Measurements from ENCODE around the gene C6orf141. TPM values are rescaled to one million over a fixed set of nuclear protein-coding genes. Genes with fewer than 3 reads are reported as not detected.

C6orf141 gene
- total RNA-seq, result not detected

DNA sequence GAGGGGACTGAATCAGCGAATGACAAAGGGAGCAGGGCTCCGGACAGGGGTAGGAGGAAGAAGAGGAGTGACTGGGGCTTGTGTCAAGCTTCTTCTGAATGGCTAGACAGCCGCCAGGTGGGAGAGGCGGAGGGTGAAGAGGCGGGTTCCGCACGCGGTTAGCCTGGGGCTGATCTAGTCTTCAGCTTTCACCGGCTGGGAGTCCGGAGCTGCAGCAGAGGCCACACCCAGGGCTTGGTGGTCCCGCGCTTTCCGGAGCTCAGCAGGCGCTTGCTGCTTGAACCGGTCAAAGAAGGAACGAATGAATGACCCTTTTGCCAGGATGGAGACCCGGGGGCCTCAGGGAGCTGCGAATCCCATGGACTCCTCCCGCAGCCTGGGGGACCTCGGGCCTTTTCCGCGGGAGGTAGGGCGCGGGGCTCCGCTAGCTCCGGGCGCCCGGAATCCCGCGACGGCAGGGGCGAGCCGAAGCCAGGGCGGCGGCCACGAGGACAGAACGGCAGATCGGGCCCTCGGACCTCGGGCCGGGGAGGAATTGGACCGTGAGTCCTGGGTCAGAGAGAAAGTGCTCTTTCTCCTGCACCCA is at the start of gene C6orf141:
C6orf141 (plus strand) TSS at position 177 of the 586 bp plus-strand sequence; CDS start at position 302, 125 bp downstream.
- Mint-ChIP-seq H3K36me3 (no peaks in the 10 kb centered on the region), H3K4me3 (peak within 1 kb of the TSS; percentile 63), H3K27ac (no peak within 1 kb of the TSS), H3K27me3 (peaks cover 12 to 16% of the 10 kb centered on the region in 2 donors), H3K4me1 (ENCODE audit: low read depth in 2 of 2) (peaks cover 14 to 15% of the 10 kb centered on the region in 2 donors), H3K9me3 (no peaks in the 10 kb centered on the region)
- DNase-seq (ENCODE audit: low spot score), result no peak
- ATAC-seq, result peak in 1 of 2 donors; percentile 61

DNA sequence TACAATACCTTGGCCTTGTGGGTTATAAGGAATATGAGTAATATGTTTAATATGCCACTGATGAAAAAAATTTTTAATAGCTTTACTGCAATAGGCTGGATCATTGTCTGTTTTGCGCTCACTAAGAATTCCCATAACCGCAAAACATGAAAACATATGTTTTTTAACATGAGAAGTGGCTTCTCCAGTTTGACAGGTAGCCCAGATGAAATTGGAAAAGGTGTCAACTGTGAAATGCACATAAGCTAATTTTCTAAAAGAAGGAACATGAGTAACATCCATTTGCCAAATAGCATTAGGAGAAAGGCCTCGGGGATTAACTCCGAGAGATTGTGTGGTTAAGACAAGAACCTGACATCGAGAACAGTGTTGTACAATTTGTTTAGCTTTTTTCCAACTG is 45.8 kb upstream of the C6orf141 start:
- Mint-ChIP-seq H3K4me1 (ENCODE audit: low read depth in 2 of 2) (no peaks in the 10 kb centered on the region), H3K4me3 (no peak overlapping the region), H3K36me3 (no peaks in the 10 kb centered on the region), H3K27me3 (peaks cover 14 to 19% of the 10 kb centered on the region in 2 donors), H3K9me3 (no peaks in the 10 kb centered on the region), H3K27ac (no peak overlapping the region)
- DNase-seq (ENCODE audit: low spot score), result no peak
- no peak for ATAC-seq

DNA sequence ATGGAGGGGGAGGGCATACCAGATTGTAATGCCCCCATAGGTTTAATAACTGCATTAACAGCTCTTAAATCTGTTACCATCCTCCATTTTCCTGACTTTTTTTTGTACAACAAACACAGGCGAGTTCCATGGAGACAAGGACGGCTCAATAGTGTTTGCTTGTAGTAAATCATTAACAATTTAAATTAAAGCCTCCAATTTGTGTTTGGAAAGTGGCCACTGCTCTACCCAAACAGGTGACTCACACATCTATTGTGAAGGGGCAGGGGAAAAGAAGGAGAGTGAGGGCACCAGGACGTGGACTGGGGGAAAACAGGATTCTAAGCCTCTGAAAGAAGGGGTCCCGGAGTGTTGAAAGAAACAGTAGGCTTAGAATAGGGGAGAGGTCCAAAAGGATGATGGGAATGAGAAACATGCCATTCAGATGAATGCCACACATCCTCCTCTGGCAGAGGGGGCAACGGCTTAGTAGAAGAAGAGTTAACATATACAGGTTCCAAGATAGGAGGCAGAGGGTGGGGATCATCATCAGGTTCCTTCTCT is 43.8 kb upstream of the C6orf141 start:
- H3K27me3 Mint-ChIP-seq, result peaks cover 14 to 19% of the 10 kb centered on the region in 2 donors
- ATAC-seq, result no peak
- H3K36me3 Mint-ChIP-seq, result no peaks in the 10 kb centered on the region
- no peak overlapping the region for H3K4me3 Mint-ChIP-seq
- H3K4me1 Mint-ChIP-seq (ENCODE audit: low read depth in 2 of 2), result no peaks in the 10 kb centered on the region
- no peak overlapping the region for H3K27ac Mint-ChIP-seq
- DNase-seq (ENCODE audit: low spot score), result no peak
- H3K9me3 Mint-ChIP-seq, result no peaks in the 10 kb centered on the region

DNA sequence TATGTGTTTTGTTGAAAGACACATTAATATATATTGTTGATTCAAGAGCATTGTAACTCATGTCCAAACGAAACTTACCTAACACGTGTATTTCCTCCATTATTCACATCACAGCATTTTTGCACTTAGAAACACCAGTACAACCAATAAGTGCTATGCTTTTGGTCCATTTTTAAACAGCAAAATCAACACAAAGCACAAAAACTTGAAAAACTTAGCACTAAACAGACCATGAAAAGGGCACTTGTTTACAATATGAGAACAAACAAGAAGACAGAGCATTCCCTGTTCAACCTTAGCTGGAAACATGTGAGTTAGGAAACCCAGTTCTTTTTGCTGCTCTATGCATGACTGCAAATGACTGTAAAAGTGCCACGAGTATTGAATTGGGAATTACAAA is 41.1 kb upstream of the C6orf141 start:
- DNase-seq (ENCODE audit: low spot score) (no peak), ATAC-seq (no peak)
- H3K36me3 Mint-ChIP-seq, result no peaks in the 10 kb centered on the region
- H3K27me3 Mint-ChIP-seq, result peaks cover 17 to 24% of the 10 kb centered on the region in 2 donors
- H3K4me1 Mint-ChIP-seq (ENCODE audit: low read depth in 2 of 2), result no peaks in the 10 kb centered on the region
- H3K9me3 Mint-ChIP-seq, result no peaks in the 10 kb centered on the region
- H3K4me3 Mint-ChIP-seq, result no peak overlapping the region
- no peak overlapping the region for H3K27ac Mint-ChIP-seq

DNA sequence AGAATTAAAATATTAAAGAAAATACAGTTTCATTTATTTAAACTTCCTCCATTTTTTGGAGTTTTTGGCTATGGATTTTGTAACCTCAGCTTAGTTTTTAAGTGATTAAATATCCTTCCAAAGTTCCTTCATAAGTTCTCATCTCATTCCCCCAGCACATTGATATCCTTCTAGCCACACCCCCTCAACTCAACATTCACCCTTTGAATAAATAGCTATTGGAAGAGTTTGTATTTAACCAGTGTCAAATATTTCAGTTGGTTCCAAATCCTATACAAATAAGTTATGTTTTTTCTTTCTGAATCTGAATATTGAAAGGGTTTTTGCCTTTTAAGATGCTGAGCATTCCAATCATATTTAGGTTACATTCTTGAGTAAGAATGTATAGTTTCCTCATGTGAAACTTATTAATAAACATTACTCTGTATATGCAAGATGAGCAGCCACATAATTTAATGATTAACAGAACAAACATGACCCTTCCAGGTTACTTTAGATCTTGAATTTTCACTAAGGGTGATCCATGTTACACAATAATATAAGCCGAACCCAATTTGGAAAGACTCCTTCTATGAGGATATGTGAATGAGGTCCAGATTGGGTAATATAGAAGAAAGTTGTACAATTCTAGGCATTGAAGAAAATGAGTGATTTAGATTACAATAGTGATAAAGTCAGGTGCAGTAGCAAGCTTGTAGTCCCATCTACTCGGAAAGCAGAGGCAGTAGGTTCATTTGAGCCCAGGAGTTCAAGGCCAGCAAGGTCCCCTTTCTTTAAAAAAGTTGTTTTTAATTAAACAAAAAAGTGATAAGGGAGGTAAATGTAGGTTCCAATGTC is 37.1 kb upstream of the C6orf141 start:
- Mint-ChIP-seq H3K4me1 (ENCODE audit: low read depth in 2 of 2) (no peaks in the 10 kb centered on the region), H3K27me3 (peaks cover 5 to 12% of the 10 kb centered on the region in 2 donors), H3K36me3 (no peaks in the 10 kb centered on the region), H3K27ac (no peak overlapping the region), H3K9me3 (no peaks in the 10 kb centered on the region), H3K4me3 (no peak overlapping the region)
- ATAC-seq (no peak), DNase-seq (ENCODE audit: low spot score) (no peak)

DNA sequence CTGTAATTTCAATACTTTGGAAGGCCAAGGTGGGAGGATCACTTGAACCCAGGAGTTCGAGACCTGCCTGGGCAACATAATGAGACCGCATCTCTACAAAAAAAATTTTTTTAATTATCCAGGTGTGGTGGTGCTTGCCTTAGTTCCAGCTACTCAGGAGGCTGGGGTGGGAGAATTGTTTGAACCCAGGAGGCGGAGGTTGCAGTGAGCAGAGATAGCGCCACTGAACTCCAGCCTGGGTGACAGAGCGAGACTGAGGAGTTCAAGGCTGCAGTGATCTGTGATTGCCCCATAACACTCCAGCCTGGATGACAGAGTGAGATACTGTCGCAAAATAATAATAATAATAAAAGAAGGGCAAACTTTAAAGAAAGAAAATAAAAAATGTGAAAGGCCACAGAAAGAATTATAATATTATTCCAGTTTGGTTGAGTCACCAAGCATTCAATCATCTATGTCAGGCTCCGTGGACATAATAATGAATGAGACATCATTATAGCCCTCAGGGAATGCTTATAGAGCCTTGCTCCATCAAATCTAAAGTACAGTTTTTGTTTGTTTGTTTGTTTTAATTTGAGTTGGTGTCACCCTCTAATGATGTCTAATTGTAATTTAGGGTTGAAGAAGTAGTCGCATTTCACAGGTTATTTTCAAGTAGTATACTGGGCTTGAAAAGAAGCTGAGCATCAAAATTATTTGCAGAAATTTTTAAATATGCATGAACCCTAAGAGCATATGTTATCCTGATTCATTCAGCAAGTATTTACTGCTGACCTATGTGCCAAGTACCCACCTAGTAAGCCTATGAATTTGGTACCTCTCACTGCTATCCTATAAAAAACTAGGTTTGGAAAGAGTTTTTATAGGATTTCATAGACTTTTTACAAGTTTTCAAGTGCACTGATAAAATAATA is 35.6 kb upstream of the C6orf141 start:
- Mint-ChIP-seq H3K36me3 (no peaks in the 10 kb centered on the region), H3K4me3 (no peak overlapping the region), H3K27ac (no peak overlapping the region), H3K27me3 (peaks cover 5 to 12% of the 10 kb centered on the region in 2 donors), H3K9me3 (no peaks in the 10 kb centered on the region), H3K4me1 (ENCODE audit: low read depth in 2 of 2) (no peaks in the 10 kb centered on the region)
- ATAC-seq, result no peak
- no peak for DNase-seq (ENCODE audit: low spot score)

DNA sequence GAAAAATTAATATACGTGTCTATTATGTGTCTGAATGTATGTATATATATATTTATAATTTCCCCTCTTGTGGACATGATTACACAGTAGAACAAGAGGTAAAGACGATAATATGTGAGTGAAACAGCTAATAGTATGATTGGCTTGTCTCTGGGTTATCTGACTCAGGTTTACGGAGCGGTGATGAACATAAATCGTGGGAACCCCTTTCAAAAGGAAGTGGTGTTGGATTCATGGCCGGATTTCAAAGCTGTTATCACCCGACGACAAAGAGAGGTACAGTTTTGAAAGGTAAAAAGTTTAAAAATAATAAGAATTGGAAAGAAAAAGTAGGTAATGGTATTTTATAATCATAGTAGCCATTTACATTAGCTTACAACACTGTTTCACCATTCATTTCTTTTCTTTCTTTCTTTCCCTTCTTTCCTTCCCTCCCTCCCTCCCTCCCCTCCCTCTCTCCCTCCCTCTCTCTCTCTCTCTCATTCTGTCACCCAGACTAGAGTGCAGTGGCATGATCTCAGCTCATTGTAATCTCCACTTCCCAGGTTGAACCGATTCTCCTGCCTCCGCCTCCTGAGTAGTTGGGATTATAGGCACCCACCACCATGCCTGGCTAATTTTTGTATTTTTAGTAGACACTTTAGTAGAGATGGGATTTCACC is 34.9 kb upstream of the C6orf141 start:
- no peak overlapping the region for H3K4me3 Mint-ChIP-seq
- no peak for DNase-seq (ENCODE audit: low spot score)
- no peaks in the 10 kb centered on the region for H3K4me1 Mint-ChIP-seq (ENCODE audit: low read depth in 2 of 2)
- H3K27me3 Mint-ChIP-seq, result peaks cover 7 to 12% of the 10 kb centered on the region in 2 donors
- ATAC-seq, result no peak
- H3K27ac Mint-ChIP-seq, result no peak overlapping the region
- no peaks in the 10 kb centered on the region for H3K9me3 Mint-ChIP-seq
- no peaks in the 10 kb centered on the region for H3K36me3 Mint-ChIP-seq

DNA sequence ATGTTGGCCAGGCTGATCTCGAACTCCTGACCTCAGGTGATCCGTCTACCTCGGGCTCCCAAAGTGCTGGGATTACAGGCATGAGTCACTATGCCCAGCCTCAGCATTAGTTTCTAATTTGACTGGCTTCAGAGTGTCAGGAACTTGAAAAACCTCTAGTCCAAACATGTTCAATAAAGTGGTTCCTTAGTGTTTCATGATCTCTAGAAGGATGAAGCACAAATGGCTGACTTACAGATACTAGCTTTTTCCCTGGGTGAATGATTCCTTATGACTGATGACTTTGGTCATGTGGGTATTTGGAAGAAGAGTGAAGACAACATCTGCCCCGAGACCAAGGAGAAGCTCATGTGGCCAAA is 34.3 kb upstream of the C6orf141 start:
- no peaks in the 10 kb centered on the region for H3K4me1 Mint-ChIP-seq (ENCODE audit: low read depth in 2 of 2)
- H3K36me3 Mint-ChIP-seq, result no peaks in the 10 kb centered on the region
- no peaks in the 10 kb centered on the region for H3K9me3 Mint-ChIP-seq
- H3K27me3 Mint-ChIP-seq, result peaks cover 7 to 12% of the 10 kb centered on the region in 2 donors
- no peak for DNase-seq (ENCODE audit: low spot score)
- H3K27ac Mint-ChIP-seq, result no peak overlapping the region
- no peak for ATAC-seq
- no peak overlapping the region for H3K4me3 Mint-ChIP-seq

DNA sequence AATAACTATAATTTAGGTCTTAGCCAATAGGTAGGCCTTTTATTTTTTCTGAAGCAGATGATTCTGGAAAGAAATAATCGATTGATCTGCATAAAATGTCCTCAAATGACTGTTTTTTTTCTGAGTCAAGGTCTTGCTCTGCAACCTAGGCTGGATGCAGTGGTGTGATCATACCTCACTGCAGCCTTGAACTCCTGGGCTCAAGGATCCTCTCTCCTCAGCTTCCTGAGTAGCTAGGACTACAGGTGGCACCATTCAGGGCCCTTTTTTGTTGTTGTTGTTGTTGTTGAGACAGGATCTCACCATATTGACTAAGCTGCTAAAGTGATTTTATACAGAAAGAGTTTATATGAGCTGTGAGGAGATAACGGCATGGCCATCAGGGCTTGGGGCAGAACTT is 32.5 kb upstream of the C6orf141 start:
- H3K27me3 Mint-ChIP-seq, result peaks cover 7 to 12% of the 10 kb centered on the region in 2 donors
- no peak for ATAC-seq
- no peak overlapping the region for H3K27ac Mint-ChIP-seq
- H3K4me3 Mint-ChIP-seq, result no peak overlapping the region
- no peak for DNase-seq (ENCODE audit: low spot score)
- no peaks in the 10 kb centered on the region for H3K9me3 Mint-ChIP-seq
- no peaks in the 10 kb centered on the region for H3K4me1 Mint-ChIP-seq (ENCODE audit: low read depth in 2 of 2)
- no peaks in the 10 kb centered on the region for H3K36me3 Mint-ChIP-seq

DNA sequence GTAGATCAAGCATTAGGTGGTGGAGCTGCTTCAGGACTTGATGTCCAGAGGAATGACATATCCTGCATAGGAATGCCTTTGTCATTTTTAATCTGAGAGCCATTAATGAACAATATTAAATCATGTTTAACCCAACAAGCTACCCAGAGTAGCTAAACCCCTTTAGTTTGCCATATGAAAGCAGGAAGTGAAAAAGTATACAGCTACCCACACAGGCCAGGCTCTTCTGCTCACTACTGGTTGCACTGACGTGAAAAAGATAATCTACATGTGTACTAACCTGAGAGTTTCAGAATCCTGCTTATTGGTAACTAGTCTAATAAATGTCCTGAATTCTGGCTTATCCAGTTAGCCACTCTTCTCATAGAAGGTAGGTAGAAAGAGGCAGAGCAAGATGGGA is 30.8 kb upstream of the C6orf141 start:
- Mint-ChIP-seq H3K27ac (no peak overlapping the region), H3K27me3 (peaks cover 0 to 4% of the 10 kb centered on the region in 2 donors), H3K36me3 (no peaks in the 10 kb centered on the region), H3K4me3 (no peak overlapping the region), H3K4me1 (ENCODE audit: low read depth in 2 of 2) (no peaks in the 10 kb centered on the region), H3K9me3 (no peaks in the 10 kb centered on the region)
- no peak for DNase-seq (ENCODE audit: low spot score)
- ATAC-seq, result no peak

DNA sequence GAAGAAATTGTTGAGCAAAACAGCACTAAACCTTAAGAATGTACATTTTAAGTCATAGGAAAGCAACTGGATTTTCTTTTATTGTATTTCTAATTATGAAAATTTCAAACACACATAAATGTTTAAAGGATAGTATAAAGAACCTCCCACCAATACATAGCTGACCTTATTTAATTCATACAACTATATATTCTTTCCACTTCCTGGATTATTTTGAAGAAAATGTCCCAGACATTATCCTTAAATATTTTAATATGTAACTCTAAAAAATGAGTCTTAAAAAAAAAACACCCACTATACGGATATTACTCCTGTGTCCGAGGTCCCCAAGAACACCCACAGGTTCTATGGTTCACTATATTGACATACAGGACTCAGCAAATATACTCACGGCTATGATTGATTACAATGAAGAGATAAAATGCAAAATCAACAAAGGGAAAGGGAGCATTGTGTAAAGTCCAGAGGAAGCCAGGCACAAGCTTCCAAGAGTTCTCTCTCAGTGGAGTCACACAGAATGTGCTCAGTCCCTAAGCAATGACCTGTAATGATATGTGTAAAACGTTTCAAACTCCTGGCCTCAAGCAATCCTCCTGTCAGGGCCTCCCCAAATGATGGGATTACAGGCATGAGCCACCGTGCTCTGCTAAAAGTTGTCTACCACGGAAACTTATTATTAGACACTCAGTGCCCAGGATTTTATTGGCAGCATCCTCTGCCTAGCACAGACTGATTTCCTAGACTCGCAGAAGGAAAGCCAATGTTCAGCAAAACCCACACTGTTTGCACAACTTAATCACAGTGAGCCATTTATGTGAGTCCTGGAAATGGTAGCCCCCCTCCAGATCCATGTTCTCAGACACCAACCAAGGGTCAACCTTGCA is 27.5 kb upstream of the C6orf141 start:
- ATAC-seq (no peak), DNase-seq (ENCODE audit: low spot score) (no peak)
- no peaks in the 10 kb centered on the region for H3K4me1 Mint-ChIP-seq (ENCODE audit: low read depth in 2 of 2)
- no peaks in the 10 kb centered on the region for H3K36me3 Mint-ChIP-seq
- H3K4me3 Mint-ChIP-seq, result no peak overlapping the region
- H3K9me3 Mint-ChIP-seq, result no peaks in the 10 kb centered on the region
- H3K27ac Mint-ChIP-seq, result no peak overlapping the region
- H3K27me3 Mint-ChIP-seq, result peaks cover 0 to 4% of the 10 kb centered on the region in 2 donors

DNA sequence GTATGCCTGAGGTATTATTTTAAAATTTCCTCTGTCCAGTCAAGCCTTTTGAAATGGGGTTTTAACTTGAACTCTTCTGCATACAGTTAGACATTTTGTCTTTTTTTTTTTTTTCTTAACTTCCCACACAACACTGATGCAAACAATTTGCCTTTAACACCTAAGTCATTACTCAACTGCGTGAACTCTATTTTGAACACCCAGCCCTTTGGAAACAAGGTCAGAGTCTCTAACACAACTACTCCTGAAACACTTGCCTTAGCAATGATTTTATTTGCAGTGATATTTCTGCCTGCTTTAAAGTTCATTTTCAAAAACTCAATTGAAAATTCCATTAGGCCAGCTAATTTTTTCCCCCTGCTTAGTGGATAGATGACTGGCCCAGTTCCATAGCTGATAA is 26.6 kb upstream of the C6orf141 start:
- H3K4me1 Mint-ChIP-seq (ENCODE audit: low read depth in 2 of 2), result no peaks in the 10 kb centered on the region
- DNase-seq (ENCODE audit: low spot score), result no peak
- no peaks in the 10 kb centered on the region for H3K9me3 Mint-ChIP-seq
- peaks cover 0 to 4% of the 10 kb centered on the region in 2 donors for H3K27me3 Mint-ChIP-seq
- no peaks in the 10 kb centered on the region for H3K36me3 Mint-ChIP-seq
- H3K4me3 Mint-ChIP-seq, result no peak overlapping the region
- no peak for ATAC-seq
- H3K27ac Mint-ChIP-seq, result no peak overlapping the region
